ENCODE measurements around the gene ZNF521. TPM values are rescaled to one million over a fixed set of nuclear protein-coding genes. Genes with fewer than 3 reads are reported as not detected.

ZNF521 gene
- not detected for polyA plus RNA-seq (2012; ENCODE audit: insufficient read depth, insufficient read length, low read depth)

DNA sequence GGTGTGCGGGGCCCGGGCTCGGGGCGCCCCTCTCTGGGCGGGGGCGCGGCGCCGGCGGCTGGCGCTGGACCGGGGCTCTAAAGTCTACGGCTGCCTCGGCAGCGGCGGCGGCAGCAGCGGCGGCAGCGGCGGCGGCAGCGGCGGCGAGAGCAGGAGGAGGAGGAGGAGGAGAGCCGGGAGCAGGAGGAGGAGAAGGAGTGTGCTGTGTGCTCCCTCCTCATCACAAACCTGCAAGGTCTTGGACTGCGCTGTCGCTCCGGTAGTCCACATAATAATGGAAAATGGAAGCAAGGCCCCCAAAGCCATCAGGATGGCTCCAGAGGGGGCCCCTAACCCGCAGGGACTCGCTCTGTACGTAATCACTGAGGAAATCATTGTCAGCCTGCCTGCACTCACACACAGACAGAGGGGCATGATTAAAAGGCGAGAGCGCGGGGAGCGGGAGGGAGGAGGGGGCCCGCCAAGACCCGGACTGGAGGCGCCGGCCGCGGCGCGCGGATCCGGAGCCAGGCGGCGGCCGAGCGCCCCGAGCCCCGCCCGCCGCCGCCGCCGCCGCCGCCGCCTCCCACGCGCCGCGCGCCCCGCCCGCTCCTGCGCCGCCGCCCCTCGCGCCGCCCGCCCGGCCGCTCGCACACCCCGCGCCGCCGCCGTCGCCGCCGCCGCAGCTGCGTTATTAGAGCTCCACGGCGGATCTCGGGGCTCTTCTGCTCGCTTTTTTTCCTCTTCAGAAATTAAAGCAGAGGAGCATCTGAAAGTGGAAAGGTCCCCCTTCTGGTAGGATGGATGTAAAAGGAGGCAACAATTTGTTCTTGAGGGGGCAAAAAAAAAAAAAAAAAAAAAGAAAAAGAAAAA lies at the start of gene ZNF521:
Gene ZNF521 (minus strand): TSS at position 390 of the 852 bp plus-strand sequence. CDS start 1,220 bp downstream, outside the sequence.
- no peaks in the 10 kb centered on the region for H3K9me3 ChIP-seq
- peaks cover 43% of the 10 kb centered on the region for H3K27me3 ChIP-seq
- TF ChIP-seq CTCF (IDR thresholded peaks at IDR 0.05; ENCODE audit: low read depth, low read length), result no peak
- peak; percentile 59 for DNase-seq
- H3K4me3 ChIP-seq (ENCODE audit: low read depth, low read length), result peak within 1 kb of the TSS; percentile 52
- H3K36me3 ChIP-seq, result no peaks in the 10 kb centered on the region
- H3K4me1 ChIP-seq, result no peaks in the 10 kb centered on the region

- DNase-seq, result no peak
- TF ChIP-seq CTCF (IDR thresholded peaks at IDR 0.05; ENCODE audit: low read depth, low read length), result no peak
- Histone ChIP-seq H3K9me3 (no peaks in the 10 kb centered on the region), H3K4me3 (ENCODE audit: low read depth, low read length) (no peak overlapping the region), H3K36me3 (no peaks in the 10 kb centered on the region), H3K27me3 (no peaks in the 10 kb centered on the region), H3K4me1 (no peaks in the 10 kb centered on the region)
Observed at GRCh38 chr18:25399554-25399953, 47.6 kb upstream of the ZNF521 start.

GRCh38 chr18:25392192-25392591 lies 40.2 kb upstream of the ZNF521 start:
- H3K9me3 ChIP-seq, result no peaks in the 10 kb centered on the region
- no peak for DNase-seq

GRCh38 chr18:25373432-25374179 lies 21.6 kb upstream of the ZNF521 start:
- Histone ChIP-seq H3K27me3 (no peaks in the 10 kb centered on the region), H3K9me3 (no peaks in the 10 kb centered on the region), H3K4me1 (no peaks in the 10 kb centered on the region), H3K36me3 (no peaks in the 10 kb centered on the region), H3K4me3 (ENCODE audit: low read depth, low read length) (no peak overlapping the region)
- DNase-seq, result no peak
- no peak for TF ChIP-seq CTCF (IDR thresholded peaks at IDR 0.05; ENCODE audit: low read depth, low read length)

More at GRCh38 chr18:25392192-25392591, 40.2 kb upstream of the ZNF521 start:
- Histone ChIP-seq H3K4me1 (no peaks in the 10 kb centered on the region), H3K27me3 (no peaks in the 10 kb centered on the region), H3K36me3 (no peaks in the 10 kb centered on the region), H3K4me3 (ENCODE audit: low read depth, low read length) (no peak overlapping the region)
- TF ChIP-seq CTCF (IDR thresholded peaks at IDR 0.05; ENCODE audit: low read depth, low read length), result no peak

GRCh38 chr18:25370391-25370790 lies 18.4 kb upstream of the ZNF521 start:
- Histone ChIP-seq H3K4me1 (no peaks in the 10 kb centered on the region), H3K36me3 (no peaks in the 10 kb centered on the region), H3K4me3 (ENCODE audit: low read depth, low read length) (no peak overlapping the region), H3K27me3 (no peaks in the 10 kb centered on the region), H3K9me3 (no peaks in the 10 kb centered on the region)
- no peak for TF ChIP-seq CTCF (IDR thresholded peaks at IDR 0.05; ENCODE audit: low read depth, low read length)
- DNase-seq, result no peak

All from BE2C (cell line).